Retinal pigment epithelial cell (primary cell): Measurements from ENCODE around the gene TRMT61A.
"Not testable (repeated sequence)": the region's sequence is repeated elsewhere in the genome, so short reads cannot be mapped to it uniquely, and the experiment has no call there.

Experiments used
- DNase-seq: peaks from one replicate; pipeline ENCODE4 v3.0.0-alpha.2; 2010; ENCODE audit warnings: low read depth
- H3K4me3 ChIP-seq: 2 replicates; pipeline ENCODE4 v1.5.1; 2011; ENCODE audit warnings: mild to moderate bottlenecking, low read length, control low read depth, moderate library complexity
- CTCF ChIP-seq: conservative IDR thresholded peaks from 2 replicates; pipeline ENCODE4 v1.5.1; 2011; ENCODE audit warnings: low read depth, low read length, control low read depth, inconsistent platforms

Gene TRMT61A

DNA sequence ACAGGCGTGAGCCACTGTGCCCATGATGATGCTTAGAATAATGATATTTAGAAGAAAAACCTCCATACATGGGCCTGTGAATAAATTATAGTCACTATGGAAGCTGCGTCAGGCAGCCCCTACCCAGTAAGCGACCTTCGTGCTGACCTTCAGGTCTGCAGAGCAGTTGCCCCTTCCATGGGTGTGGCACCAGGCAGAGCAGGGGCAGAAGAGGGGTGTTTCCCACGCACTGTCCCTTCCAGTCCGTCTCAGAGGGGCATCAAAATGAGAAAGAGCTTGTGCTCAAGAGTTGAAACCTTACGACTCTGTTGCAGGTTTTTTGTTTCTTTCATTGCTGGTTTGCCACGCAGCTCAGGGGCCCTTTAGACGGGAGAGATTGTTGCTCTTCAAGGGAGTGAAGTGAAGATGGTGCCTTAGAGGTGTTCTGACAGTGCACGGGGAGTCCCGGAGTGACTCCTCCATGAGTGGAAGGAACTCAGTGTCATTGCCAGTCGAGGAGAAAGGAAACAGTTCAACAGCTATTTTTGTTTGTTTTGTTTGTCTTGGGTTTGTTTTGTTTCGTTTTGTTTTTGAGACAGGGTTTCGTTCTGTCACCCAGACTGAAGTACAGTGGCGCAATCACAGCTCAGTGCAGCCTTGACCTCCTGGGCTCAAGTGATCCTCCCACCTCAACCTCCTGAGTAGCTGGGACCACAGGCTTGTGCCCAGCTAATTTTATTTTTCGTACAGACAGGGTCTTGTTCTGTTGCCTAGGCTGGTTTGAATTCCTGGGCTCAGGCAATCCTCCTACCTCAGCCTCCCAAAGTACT lies 20.3 kb upstream of the TRMT61A start:
- no peak for TF ChIP-seq CTCF
- no peak overlapping the region for H3K4me3 ChIP-seq
- DNase-seq = no peak

DNA sequence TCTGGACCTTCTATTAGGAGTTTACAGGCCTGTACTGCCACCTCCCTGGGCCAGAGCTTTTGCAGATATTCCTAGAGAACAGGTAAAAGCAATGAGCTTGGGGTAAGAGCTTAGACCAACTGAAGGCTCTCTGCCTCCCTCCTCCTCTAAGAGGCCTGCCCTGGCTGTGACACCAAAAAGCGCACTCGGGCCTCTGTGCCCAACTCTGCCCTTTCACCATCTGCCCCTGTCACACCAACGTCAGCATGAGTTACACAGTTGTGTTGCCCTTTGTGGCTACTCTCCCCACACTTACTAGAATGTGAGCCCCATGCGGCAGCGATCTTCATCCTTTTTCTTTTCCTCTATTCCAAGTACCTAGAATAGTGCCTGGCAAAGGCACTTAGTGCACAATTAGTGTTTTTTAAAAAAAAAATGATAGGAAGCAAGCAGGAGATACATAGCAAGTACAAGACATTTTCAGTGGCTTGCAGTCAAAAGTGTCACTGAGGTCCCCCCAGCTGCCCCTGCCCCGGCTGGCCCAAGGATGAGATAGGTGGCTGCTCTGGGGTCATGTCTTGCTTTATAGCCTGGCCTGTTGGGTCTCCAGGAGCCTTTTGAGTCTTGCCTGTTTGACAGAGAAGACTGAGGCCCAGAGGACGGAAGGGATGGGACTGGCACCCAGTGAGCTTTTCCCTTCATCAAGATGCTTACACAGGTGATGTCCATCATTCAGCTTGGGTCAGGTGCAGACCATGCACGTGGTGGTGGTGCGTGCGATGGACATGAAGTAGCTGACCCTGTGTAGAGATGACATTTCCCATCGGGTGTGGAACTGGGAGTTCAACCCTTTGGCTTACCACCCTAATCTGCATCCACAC lies 18.9 kb upstream of the TRMT61A start:
- H3K4me3 ChIP-seq = no peak overlapping the region
- no peak for TF ChIP-seq CTCF
- no peak for DNase-seq

DNA sequence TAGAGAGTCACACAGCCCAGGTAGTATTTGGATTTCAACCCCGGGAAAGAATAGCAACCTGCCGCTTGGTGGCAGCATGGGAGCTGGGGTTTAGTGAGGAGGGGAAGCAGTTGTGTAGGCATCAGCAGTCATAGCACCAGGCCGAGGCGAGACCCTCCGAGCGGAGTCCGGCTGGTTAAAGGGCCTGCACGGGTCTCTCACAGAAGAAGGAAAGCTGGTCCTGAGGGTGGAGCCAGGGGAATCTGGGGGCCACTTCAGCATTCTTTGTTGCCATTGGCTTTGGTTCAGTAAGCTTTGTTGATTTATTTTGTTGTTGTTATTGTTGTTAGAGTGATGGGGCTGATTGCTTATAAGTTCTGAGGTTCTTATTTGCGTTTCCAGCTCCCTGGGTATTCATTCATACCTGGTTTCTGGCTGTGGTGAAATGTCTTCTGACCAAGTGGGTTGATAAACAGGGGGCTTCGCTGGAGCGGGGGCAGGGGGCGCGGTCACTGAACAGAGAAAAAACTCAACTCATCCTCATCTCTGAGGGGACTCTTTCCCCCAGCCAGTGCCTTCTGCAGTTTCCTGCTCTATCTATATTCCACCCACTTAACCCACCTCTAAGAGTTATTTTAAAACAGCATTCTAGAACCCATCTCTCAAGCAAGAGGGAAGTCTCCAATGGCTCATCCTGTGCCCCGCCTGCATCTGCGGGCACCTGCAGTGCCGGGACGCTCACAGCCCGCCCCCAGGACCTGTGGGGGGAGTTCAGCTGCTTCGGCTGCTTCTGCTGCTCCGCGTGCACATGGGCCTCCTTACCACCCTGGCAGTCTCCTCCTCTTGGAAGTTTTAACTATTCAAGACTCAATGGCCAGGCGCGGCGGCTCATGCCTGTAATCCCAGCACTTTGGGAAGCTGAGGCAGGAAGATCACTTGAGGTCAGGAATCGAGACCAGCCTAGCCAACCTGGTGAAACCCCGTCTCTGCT lies 18.0 kb upstream of the TRMT61A start:
- no peak for TF ChIP-seq CTCF
- no peak overlapping the region for H3K4me3 ChIP-seq
- no peak for DNase-seq

- not testable (repeated sequence) for H3K4me3 ChIP-seq, DNase-seq
Measured at GRCh38 chr14:103512180-103512579, 16.8 kb upstream of the TRMT61A start.

GRCh38 chr14:103512701-103513611 lies 16.0 kb upstream of the TRMT61A start:
- peak; percentile 2 for TF ChIP-seq CTCF
- no peak overlapping the region for H3K4me3 ChIP-seq
- no peak for DNase-seq

DNA sequence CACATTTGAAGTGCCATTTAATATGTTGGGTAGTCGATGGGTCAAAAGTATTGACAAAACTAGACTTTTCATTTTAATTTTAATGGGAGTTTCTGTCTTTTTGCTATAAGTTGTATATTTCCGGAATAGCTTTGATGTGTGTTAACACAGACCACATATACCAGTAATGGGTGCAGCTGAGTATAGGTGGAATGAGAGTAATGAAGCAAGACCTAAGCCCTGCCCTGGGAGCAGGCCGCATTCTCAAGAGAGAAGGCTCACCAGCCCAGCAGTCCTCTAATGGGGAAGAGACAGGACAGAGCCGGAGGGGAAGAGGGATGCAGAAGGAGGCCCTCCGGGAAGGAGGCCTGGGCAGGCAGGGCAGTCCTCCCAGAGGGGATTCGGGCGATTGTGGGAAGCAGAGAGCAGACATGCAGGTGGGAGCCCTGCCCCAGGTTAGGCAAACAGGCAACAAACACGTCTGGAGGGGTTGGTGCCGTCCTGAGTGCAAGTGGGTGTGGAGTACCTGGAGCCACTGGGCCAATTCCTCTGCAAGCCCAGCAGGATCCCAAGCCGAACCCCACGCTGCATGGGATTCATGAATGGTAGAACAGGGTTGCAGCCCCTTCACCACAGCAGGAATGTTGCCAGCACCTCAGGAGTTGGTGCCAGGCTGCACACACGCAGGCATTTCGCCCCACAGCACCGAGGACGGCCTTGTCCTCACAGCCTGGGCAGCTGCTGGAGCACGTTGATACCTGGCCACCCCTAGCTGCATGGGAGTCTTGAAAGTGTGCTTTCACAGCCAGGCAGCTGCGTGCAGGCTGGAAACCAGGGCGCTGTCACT lies 14.2 kb upstream of the TRMT61A start:
- H3K4me3 ChIP-seq = no peak overlapping the region
- TF ChIP-seq CTCF = no peak
- DNase-seq = no peak
